Measurements from ENCODE around the gene ATP11A.
A peak's percentile ranks its signal among the peaks of the same experiment; 100 is the strongest.

The ATP11A gene

DNA sequence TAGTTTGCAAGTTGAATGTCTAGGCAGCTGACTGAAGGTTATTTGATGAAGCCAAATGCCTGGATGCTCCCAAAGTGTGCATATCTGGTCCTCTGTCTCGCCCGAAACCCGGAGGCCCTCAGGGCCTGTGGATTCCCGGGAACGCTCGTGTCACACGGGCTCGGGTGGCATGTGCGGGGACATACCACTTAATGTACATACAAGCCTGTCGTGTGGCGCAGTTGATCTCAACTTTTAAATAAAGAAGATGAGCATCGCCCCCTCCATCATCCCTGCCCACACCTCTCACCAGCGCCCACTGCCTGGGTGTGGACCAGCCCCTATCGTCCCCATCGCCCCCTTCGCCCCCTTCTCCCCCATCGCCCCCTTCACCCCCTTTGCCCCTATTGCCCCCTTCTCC, 33.9 kb downstream of the ATP11A start:
- DNase-seq (ENCODE audit: low read depth), result no peak

- no peak for DNase-seq (ENCODE audit: low read depth)
These were observed 35.0 kb downstream of the ATP11A start for GRCh38 chr13:112724788-112725345.

- DNase-seq (ENCODE audit: low read depth), result no peak
These were observed 35.6 kb downstream of the ATP11A start for GRCh38 chr13:112725346-112726015.

- no peak for DNase-seq (ENCODE audit: low read depth)
These were observed 36.4 kb downstream of the ATP11A start for GRCh38 chr13:112726016-112726767.

DNA sequence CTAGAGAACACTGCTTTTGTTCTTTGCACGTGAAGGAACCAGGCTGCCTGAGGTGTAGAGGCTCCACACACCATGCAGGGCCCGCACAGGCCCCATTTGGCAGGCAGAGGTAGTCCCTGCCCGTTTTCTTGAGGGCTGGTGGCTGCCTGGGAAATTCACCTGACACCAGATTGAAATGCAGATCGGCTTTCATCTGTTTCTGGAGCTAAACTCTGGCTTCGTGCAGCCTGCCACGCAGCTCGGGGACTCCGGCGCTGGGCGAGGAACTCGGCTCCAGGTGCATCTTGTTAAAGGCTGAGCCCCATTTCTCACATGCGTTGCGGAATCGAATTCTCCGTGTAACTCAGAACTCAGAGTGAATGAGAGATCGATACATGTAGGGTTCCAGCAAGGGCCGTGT, 37.7 kb downstream of the ATP11A start:
- no peak for DNase-seq (ENCODE audit: low read depth)

- no peak for DNase-seq (ENCODE audit: low read depth)
These were observed 38.7 kb downstream of the ATP11A start for GRCh38 chr13:112728375-112729126.

- no peak for DNase-seq (ENCODE audit: low read depth)
These were observed 39.6 kb downstream of the ATP11A start for GRCh38 chr13:112729408-112729807.

GRCh38 chr13:112730157-112730671, 40.4 kb downstream of the ATP11A start:
- no peak for DNase-seq (ENCODE audit: low read depth)

DNA sequence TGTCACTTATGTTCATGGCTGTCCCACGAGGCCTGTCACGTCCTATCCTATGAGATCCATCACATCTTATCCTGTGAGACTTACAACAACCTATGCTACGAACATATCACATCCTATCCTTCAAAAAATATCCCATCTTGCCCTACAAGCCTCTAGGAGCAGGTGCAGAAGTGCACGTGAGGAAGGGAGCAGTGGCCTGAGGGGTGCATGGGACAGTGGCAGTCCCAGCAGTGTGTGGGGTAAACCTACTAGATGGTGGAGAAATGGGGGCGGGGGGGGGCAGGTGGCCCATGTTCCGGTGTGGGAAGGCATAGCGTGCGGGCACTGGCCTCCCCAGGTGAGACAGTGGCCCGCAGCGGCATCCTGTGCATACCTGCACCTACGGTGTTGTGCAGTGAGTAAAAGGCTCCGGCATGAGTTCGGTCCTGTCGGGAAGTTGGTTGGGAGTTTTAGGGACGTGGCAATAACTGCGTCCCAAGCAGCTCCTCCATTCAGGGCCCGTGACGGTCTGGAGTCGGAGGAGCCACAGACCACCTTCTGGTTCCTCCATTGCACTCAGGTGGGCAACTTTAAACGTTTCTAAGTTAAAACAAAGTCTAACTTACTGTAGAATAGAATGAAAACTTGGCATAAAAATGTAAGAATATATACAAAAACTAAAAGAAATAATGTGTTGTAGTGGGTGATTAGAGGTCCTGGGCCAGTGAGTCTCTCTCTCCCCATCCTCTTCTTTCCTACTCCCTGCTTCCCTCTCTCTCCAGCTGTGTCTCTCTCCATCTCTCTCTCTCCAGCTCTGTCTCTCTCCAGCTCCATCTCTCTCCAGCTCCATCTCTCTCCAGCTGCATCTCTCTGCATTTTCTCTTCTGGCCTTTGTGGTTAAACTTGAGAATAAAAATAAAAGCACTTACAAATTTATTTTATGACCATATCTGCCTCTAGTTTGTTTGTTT, 42.1 kb downstream of the ATP11A start:
- DNase-seq (ENCODE audit: low read depth), result no peak

- DNase-seq (ENCODE audit: low read depth), result no peak
These were observed 42.8 kb downstream of the ATP11A start for GRCh38 chr13:112732679-112733078.

- no peak for DNase-seq (ENCODE audit: low read depth)
These were observed 43.3 kb downstream of the ATP11A start for GRCh38 chr13:112733112-112733511.

DNA sequence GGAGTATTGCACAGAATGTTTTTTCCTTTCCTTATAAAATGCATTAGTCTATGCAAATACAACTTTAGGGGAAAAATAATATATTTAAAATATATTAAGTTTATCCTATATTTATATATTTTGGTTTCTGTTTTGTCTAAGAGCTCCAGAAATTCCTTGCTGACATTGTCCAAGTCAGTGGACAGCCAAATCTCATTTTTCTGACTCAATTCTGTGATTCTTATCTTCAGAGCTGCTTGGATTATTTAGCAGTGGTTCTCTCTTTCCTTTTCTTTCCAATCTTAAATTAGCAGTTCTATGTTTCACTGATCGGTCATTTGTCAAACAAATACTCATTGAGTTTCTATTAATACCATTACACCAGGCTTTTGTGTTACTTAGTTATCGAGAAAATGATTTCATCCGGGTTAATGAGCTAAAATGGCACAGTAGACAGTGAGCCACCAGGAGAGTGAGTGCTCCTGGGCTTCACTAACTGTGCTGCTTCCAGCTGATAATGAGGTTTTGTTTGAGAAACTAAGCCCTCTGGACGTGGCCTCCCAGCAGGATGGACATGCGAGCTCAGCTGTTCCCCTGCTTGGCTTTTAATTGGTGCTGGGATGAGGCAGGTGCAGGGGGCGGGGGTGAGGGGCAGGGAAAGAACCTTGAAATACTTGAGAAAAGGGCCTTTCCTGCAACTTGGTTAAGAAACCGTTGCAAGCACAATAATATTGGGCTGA, 44.0 kb downstream of the ATP11A start:
- DNase-seq (ENCODE audit: low read depth), result no peak

GRCh38 chr13:112734696-112735547, 45.1 kb downstream of the ATP11A start:
- peak; percentile 26 for DNase-seq (ENCODE audit: low read depth)

GRCh38 chr13:112735791-112736190, 46.0 kb downstream of the ATP11A start:
- DNase-seq (ENCODE audit: low read depth), result no peak

- no peak for DNase-seq (ENCODE audit: low read depth)
These were observed 47.5 kb downstream of the ATP11A start for GRCh38 chr13:112737294-112737693.

DNA sequence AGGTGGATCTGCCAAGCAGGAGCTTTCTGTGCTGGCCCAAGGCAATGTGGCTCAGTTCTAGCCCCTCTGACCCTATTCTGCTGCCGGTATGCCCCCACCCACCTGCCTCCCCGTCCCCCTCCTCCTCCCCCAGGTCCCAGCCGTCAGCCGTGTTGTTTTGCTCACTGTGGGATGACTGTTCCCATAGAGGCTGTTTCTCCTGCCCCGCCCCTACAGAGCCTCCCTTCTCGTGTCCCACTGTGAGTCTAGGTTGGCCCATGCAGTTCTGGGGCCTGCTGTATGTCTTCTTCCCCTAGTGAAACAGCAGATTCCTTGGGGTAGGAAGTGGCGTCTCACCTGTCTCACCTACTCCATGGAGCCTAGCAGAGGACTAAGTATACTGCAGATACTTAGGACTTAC, 48.8 kb downstream of the ATP11A start:
- DNase-seq (ENCODE audit: low read depth), result no peak

GRCh38 chr13:112740502-112741131, 50.8 kb downstream of the ATP11A start:
- peak; percentile 14 for DNase-seq (ENCODE audit: low read depth)

DNA sequence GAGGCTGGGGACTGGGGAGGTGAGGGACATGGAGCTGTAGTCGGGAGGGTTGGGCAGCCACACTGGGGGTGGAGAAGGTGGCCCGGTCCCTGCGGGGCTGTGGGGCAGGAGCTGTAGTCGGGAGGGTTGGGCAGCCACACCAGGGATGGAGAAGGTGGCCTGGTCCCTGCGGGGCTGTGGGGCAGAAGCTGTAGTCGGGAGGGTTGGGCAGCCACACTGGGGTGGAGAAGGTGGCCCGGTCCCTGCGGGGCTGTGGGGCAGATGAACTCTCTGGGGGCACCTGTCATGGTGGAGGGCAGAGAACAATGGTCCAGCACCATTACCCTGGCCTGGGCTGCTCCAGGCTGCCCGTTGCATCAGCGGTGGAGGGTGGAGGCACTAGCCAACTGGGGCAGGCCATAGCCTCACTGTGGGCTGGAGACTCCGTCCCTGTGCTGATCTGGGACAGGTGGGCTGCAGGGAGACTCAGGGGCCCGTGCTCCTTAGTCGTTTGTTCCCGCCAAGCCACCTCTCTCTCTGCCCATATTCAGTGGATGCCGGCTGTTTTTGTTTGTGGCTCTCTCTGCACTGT, 51.4 kb downstream of the ATP11A start:
- DNase-seq (ENCODE audit: low read depth), result no peak

Measured in fibroblast of the conjunctiva (primary cell).